ENCODE data around the gene GULP1. TPM values are rescaled to one million over a fixed set of nuclear protein-coding genes. Genes with fewer than 3 reads are reported as not detected.

GULP1 gene
- total and polyA plus RNA-seq, 7 donors: 3.5 to 56.1 (median 50.9) TPM

DNA sequence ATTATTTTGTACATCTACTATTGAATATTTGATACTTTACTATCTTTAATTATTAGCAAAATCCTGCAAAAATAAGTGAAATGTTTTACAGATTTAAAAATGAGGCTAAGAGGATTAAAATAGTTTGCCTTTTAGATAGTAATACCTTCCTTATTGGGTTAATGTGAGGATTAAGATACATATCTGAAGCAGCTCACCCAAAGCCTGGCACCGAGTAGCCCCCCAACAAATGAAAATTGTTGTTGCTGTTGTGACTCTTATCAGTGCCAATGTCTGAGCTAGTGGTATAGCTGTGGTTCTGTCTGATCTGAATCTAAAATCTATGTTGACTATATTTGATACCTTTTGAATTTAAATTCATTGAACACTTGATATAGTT lies 34.6 kb downstream of the GULP1 start:
- Histone ChIP-seq H3K4me1 (peaks cover 0 to 59% (median 41%) of the 10 kb centered on the region in 4 donors), H3K9me3 (no peaks in the 10 kb centered on the region), H3K27me3 (no peaks in the 10 kb centered on the region), H3K36me3 (no peaks in the 10 kb centered on the region), H3K4me3 (no peak overlapping the region), H3K27ac (no peak overlapping the region)
- 86% methylated on average over 1 of the region's 1 CpG for WGBS, 2 donors
- no peak for DNase-seq
- no peak for TF ChIP-seq POLR2A (IDR thresholded peaks at IDR 0.05)
- no peak for TF ChIP-seq POLR2AphosphoS5 (IDR thresholded peaks at IDR 0.05)
- TF ChIP-seq EP300 (IDR thresholded peaks at IDR 0.05): no peak
- TF ChIP-seq, protein P1, sequence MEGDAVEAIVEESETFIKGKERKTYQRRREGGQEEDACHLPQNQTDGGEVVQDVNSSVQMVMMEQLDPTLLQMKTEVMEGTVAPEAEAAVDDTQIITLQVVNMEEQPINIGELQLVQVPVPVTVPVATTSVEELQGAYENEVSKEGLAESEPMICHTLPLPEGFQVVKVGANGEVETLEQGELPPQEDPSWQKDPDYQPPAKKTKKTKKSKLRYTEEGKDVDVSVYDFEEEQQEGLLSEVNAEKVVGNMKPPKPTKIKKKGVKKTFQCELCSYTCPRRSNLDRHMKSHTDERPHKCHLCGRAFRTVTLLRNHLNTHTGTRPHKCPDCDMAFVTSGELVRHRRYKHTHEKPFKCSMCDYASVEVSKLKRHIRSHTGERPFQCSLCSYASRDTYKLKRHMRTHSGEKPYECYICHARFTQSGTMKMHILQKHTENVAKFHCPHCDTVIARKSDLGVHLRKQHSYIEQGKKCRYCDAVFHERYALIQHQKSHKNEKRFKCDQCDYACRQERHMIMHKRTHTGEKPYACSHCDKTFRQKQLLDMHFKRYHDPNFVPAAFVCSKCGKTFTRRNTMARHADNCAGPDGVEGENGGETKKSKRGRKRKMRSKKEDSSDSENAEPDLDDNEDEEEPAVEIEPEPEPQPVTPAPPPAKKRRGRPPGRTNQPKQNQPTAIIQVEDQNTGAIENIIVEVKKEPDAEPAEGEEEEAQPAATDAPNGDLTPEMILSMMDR (IDR thresholded peaks at IDR 0.05): no peak
- intact Hi-C loops (cut with DNase I): no loop called here

DNA sequence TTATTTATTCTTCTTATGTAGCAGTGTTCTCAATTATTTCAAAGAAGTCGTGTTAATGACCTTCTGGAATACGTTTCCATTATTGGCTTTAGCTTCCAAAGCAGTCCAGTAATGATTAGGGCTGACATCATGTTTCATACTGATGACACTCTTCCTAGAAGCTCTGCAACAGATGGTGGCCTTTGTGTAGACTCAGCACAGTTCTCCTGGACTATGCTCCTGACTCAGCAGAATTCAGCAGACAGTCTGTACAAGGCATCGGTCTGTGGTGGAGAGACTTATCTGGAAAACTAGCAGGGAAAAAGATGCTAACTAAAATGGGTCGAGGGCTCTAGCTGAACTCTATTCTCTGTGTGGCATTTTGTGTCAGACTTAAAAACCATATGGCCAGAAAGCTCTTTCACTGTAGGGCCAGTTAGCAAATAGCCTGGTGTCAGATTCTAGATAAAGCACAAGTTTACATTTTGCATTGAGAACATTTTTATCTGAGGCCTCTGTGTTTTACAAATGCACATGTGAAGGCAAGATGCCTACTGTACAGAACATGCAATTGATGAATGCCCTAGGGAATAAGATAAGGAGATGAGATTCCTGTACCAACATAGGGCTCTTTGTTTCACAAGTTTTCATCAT lies 35.1 kb downstream of the GULP1 start:
- H3K27me3 ChIP-seq: no peaks in the 10 kb centered on the region
- H3K4me3 ChIP-seq: no peak overlapping the region
- intact Hi-C loops (cut with DNase I): no loop called here
- WGBS, 2 donors: 55 to 74% methylated on average over 4 of the region's 4 CpGs
- no peak overlapping the region for H3K27ac ChIP-seq
- no peaks in the 10 kb centered on the region for H3K36me3 ChIP-seq
- TF ChIP-seq POLR2A (IDR thresholded peaks at IDR 0.05): no peak
- TF ChIP-seq EP300 (IDR thresholded peaks at IDR 0.05): no peak
- TF ChIP-seq, protein P1 (IDR thresholded peaks at IDR 0.05): no peak
- TF ChIP-seq POLR2AphosphoS5 (IDR thresholded peaks at IDR 0.05): no peak
- no peaks in the 10 kb centered on the region for H3K9me3 ChIP-seq
- peaks cover 0 to 59% (median 41%) of the 10 kb centered on the region in 4 donors for H3K4me1 ChIP-seq
- DNase-seq: no peak

DNA sequence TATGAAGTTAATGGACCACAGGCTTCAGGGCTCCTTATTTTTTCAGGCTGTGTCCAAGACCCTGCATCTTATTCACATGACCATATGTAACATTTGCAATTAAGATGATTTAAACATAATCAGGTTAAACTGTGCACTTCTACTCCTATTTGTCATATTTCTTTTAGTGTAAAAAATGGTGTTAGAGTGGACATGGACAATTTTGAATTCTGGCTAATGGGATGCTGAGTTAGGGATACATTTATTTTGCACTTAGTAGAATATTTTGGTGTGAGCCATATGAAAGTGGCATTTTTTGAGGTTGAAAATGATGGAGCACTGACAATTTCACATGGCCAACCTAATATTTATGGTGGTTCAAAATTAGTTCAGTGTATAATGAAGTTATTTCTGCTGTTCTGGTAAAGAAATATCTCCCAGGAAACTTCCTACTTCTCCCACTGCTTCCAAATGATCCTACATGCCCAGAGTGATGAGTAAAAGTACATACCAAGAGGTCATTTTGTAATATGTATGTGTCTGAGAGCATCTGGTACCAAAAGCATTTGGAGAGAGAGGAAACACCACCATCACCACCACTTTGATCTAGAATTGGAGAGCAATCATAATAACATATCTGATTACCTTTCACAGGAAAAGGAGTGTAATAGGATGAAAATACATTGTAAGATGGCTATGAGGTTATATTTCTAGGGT lies 36.0 kb downstream of the GULP1 start:
- TF ChIP-seq POLR2AphosphoS5 (IDR thresholded peaks at IDR 0.05) (no peak), EP300 (IDR thresholded peaks at IDR 0.05) (no peak)
- Histone ChIP-seq H3K4me3 (no peak overlapping the region), H3K9me3 (no peaks in the 10 kb centered on the region), H3K27ac (no peak overlapping the region), H3K4me1 (peaks cover 0 to 60% (median 42%) of the 10 kb centered on the region in 4 donors), H3K36me3 (no peaks in the 10 kb centered on the region), H3K27me3 (no peaks in the 10 kb centered on the region)
- no peak for DNase-seq
- intact Hi-C loops (cut with DNase I): no loop called here

DNA sequence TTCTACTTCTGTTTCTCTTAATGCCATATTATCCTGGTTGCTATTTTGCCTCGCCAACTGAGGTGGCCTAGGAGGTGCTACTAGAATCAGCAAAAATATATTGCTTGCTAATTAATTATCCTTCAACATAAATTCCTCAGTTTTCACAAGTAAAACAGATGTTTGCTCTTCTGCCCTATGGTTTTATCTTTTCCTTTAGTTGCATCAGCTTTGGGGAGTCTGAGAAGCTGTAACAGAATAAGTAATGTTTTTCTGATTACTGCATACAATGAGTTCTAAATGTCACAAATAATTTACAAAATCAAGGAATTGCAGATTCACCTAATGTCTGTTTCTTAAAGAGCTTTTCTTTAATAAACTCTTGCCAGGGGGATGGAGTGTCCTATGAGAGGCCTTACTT lies 36.7 kb downstream of the GULP1 start:
- DNase-seq: no peak
- no peaks in the 10 kb centered on the region for H3K36me3 ChIP-seq
- intact Hi-C loops (cut with DNase I): no loop called here
- no peak for TF ChIP-seq POLR2A (IDR thresholded peaks at IDR 0.05)
- no peak for TF ChIP-seq POLR2AphosphoS5 (IDR thresholded peaks at IDR 0.05)
- TF ChIP-seq, protein P1 (IDR thresholded peaks at IDR 0.05): no peak
- no peak for TF ChIP-seq EP300 (IDR thresholded peaks at IDR 0.05)
- no peaks in the 10 kb centered on the region for H3K9me3 ChIP-seq
- no peaks in the 10 kb centered on the region for H3K27me3 ChIP-seq
- H3K4me3 ChIP-seq: no peak overlapping the region
- H3K4me1 ChIP-seq: peaks cover 0 to 60% (median 37%) of the 10 kb centered on the region in 4 donors
- H3K27ac ChIP-seq: no peak overlapping the region
- WGBS, 2 donors: 92 to 96% methylated on average over 1 of the region's 1 CpG

DNA sequence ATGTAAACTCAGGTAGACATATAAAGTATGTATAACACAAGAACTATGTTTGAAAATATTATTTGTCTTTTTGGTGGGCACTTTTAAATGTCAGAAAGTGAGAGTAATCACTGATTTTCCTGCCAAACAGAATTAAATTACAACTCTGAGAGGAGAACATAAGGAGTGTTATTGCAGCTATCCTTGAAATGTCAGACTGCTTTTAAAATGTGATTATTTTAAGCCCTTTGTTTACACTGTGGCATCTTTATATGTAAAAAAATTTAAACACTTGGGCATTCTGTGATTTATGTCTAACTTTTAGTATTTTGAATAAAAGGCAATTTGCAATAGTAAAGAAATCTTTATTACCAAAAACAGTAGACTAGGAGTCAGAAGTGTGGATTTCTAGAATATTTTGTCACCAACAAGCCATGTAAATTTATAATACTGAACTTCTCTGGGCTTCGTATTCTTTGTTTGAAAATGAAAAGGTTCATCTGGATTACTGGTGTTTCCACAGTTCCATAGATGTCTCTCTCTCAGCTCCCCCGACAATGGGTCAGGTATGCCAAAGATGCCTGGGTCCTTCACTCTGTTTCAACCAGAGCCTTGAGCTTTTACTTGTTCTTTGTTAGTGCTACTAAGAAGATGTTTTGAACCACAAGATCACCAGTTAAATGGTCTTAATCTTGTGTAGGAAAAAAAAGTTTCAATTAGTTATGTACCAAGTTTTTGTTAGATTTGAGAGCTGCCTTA lies 38.8 kb downstream of the GULP1 start:
- Histone ChIP-seq H3K4me1 (peaks cover 0 to 52% (median 27%) of the 10 kb centered on the region in 4 donors), H3K9me3 (no peaks in the 10 kb centered on the region), H3K27ac (no peak overlapping the region), H3K36me3 (no peaks in the 10 kb centered on the region), H3K4me3 (no peak overlapping the region), H3K27me3 (no peaks in the 10 kb centered on the region)
- TF ChIP-seq POLR2AphosphoS5 (IDR thresholded peaks at IDR 0.05) (no peak), POLR2A (IDR thresholded peaks at IDR 0.05) (no peak)
- WGBS, 2 donors: 85 to 88% methylated on average over 2 of the region's 2 CpGs
- DNase-seq: no peak
- intact Hi-C loops (cut with DNase I): no loop called here
